Neural progenitor cell (in vitro differentiated cells): Measurements from ENCODE around the gene SGTB.

Experiments used
- CTCF ChIP-seq: fragments of 200-600 bp; sonication (generic); IDR thresholded peaks from 2 replicates; pipeline ENCODE4 v1.5.1; 2017; ENCODE audit warnings: antibody characterized with exemption, mild to moderate bottlenecking
- EZH2 ChIP-seq: fragments of 200-600 bp; sonication (generic); IDR thresholded peaks from 2 replicates; pipeline ENCODE4 v1.6.1; 2017; ENCODE audit warnings: antibody characterized with exemption, mild to moderate bottlenecking, moderate library complexity

- TF ChIP-seq CTCF (no peak), EZH2 (no peak)
Measured at GRCh38 chr5:65668696-65669095, 53.2 kb downstream of the SGTB start.
